Measurements from ENCODE around the gene CRYBG1. TPM values are rescaled to one million over a fixed set of nuclear protein-coding genes. Genes with fewer than 3 reads are reported as not detected.

The CRYBG1 gene
- polyA plus RNA-seq, 1 donor (not counting 4 experiments of a cell fraction or from before 2014, with no cell fraction given) = 54.7 TPM

- FAIRE-seq = no peak
- H3K9ac ChIP-seq (ENCODE audit: control insufficient read depth, extremely low read depth, insufficient read depth, low read length) = peak overlapping the region; percentile 91
- peaks cover 7% of the 10 kb centered on the region for H3K4me1 ChIP-seq (ENCODE audit: control insufficient read depth, extremely low read depth, insufficient read depth, low read length)
- H3K4me3 ChIP-seq (ENCODE audit: control insufficient read depth in 2 of 3, extremely low read depth in 1 of 3, insufficient read depth in 2 of 3, low read depth in 1 of 3, low read length in 3 of 3) = peak overlapping the region; percentile 58 to 80 (median 72)
- no peaks in the 10 kb centered on the region for H3K27me3 ChIP-seq (ENCODE audit: control insufficient read depth, extremely low read depth, insufficient read depth, low read length)
- dilution Hi-C loops (cut with MboI; ENCODE audit: extremely low pct_ligation_motif_present, low sequenced_read_pairs) = no loop called here
- peak overlapping the region; percentile 97 for H2AFZ ChIP-seq (ENCODE audit: control insufficient read depth, low read length)
- no peak for TF ChIP-seq EZH2 (IDR thresholded peaks at IDR 0.05; ENCODE audit: low read length)
- TF ChIP-seq CTCF (optimal IDR thresholded peaks at IDR 0.05 in 1 of 3, IDR thresholded peaks at IDR 0.05 in 1 of 3, conservative IDR thresholded peaks at IDR 0.05 in 1 of 3; ENCODE audit: extremely low read depth in 1 of 3, insufficient read depth in 2 of 3, low read length in 3 of 3) = no peak
- no peak for DNase-seq (ENCODE audit: low read depth, low spot score)
- no peaks in the 10 kb centered on the region for H3K36me3 ChIP-seq (ENCODE audit: control insufficient read depth in 2 of 2, extremely low read depth in 1 of 2, insufficient read depth in 2 of 2, low read length in 2 of 2)
- no peaks in the 10 kb centered on the region for H4K20me1 ChIP-seq (ENCODE audit: control insufficient read depth, extremely low read depth, insufficient read depth, low read length)
- H3K4me2 ChIP-seq (ENCODE audit: control insufficient read depth, extremely low read depth, insufficient read depth, low read depth, low read length) = peak overlapping the region; percentile 71
- H3K79me2 ChIP-seq (ENCODE audit: control insufficient read depth, insufficient read depth, low read length) = peaks cover 21% of the 10 kb centered on the region
- no peaks in the 10 kb centered on the region for H3K9me1 ChIP-seq (ENCODE audit: control insufficient read depth, extremely low read depth, insufficient read depth, low read length)
- H3K27ac ChIP-seq (ENCODE audit: control insufficient read depth, insufficient read depth, low read length) = peak overlapping the region; percentile 31
- H3K9me3 ChIP-seq (ENCODE audit: control insufficient read depth, low read depth, low read length) = no peaks in the 10 kb centered on the region
Measured at GRCh38 chr6:106359959-106360409, 533 bp upstream of the CRYBG1 start.

GRCh38 chr6:106360989-106361430 is 493 bp downstream of the CRYBG1 start:
- peaks cover 21% of the 10 kb centered on the region for H3K79me2 ChIP-seq (ENCODE audit: control insufficient read depth, insufficient read depth, low read length)
- H3K4me1 ChIP-seq (ENCODE audit: control insufficient read depth, extremely low read depth, insufficient read depth, low read length) = peaks cover 7% of the 10 kb centered on the region
- H4K20me1 ChIP-seq (ENCODE audit: control insufficient read depth, extremely low read depth, insufficient read depth, low read length) = no peaks in the 10 kb centered on the region
- H3K9me3 ChIP-seq (ENCODE audit: control insufficient read depth, low read depth, low read length) = no peaks in the 10 kb centered on the region
- H2AFZ ChIP-seq (ENCODE audit: control insufficient read depth, low read length) = peak overlapping the region; percentile 76
- FAIRE-seq (no peak), DNase-seq (ENCODE audit: low read depth, low spot score) (no peak)
- dilution Hi-C loops (cut with MboI; ENCODE audit: extremely low pct_ligation_motif_present, low sequenced_read_pairs) = no loop called here
- peak overlapping the region; percentile 80 to 95 (median 85) for H3K4me3 ChIP-seq (ENCODE audit: control insufficient read depth in 2 of 3, extremely low read depth in 1 of 3, insufficient read depth in 2 of 3, low read depth in 1 of 3, low read length in 3 of 3)
- peak overlapping the region; percentile 88 for H3K4me2 ChIP-seq (ENCODE audit: control insufficient read depth, extremely low read depth, insufficient read depth, low read depth, low read length)
- TF ChIP-seq CTCF (optimal IDR thresholded peaks at IDR 0.05 in 1 of 3, IDR thresholded peaks at IDR 0.05 in 1 of 3, conservative IDR thresholded peaks at IDR 0.05 in 1 of 3; ENCODE audit: extremely low read depth in 1 of 3, insufficient read depth in 2 of 3, low read length in 3 of 3) (no peak), EZH2 (IDR thresholded peaks at IDR 0.05; ENCODE audit: low read length) (no peak)
- H3K27me3 ChIP-seq (ENCODE audit: control insufficient read depth, extremely low read depth, insufficient read depth, low read length) = no peaks in the 10 kb centered on the region
- peak overlapping the region; percentile 84 for H3K27ac ChIP-seq (ENCODE audit: control insufficient read depth, insufficient read depth, low read length)
- no peaks in the 10 kb centered on the region for H3K36me3 ChIP-seq (ENCODE audit: control insufficient read depth in 2 of 2, extremely low read depth in 1 of 2, insufficient read depth in 2 of 2, low read length in 2 of 2)
- no peaks in the 10 kb centered on the region for H3K9me1 ChIP-seq (ENCODE audit: control insufficient read depth, extremely low read depth, insufficient read depth, low read length)
- H3K9ac ChIP-seq (ENCODE audit: control insufficient read depth, extremely low read depth, insufficient read depth, low read length) = peak overlapping the region; percentile 91
